H7 (cell line): ENCODE measurements around the gene NAT10. TPM values are rescaled to one million over a fixed set of nuclear protein-coding genes. Genes with fewer than 3 reads are reported as not detected.
"Not testable (repeated sequence)": the region's sequence is repeated elsewhere in the genome, so short reads cannot be mapped to it uniquely, and the experiment has no call there.

Experiments
- DNase-seq: peaks from one replicate; pipeline ENCODE4 v3.0.0; 2012
- H3K27me3 ChIP-seq: 2 replicates; pipeline ENCODE4 v1.6.0; 2011; ENCODE audit warnings: mild to moderate bottlenecking, low read length; ENCODE audit not compliant: control insufficient read depth, insufficient read depth
- H3K36me3 ChIP-seq: replicated peaks from 2 replicates; pipeline ENCODE4 v1.5.1; 2011; ENCODE audit warnings: low read length; ENCODE audit not compliant: control insufficient read depth, insufficient read depth
- H3K4me3 ChIP-seq: 2 replicates; pipeline ENCODE4 v1.5.1; 2011; ENCODE audit warnings: low read depth, mild to moderate bottlenecking, control low read depth, low read length, moderate library complexity; ENCODE audit not compliant: insufficient read depth
- total RNA-seq: library from RNA; depleted of rRNA; stranded (reverse); fragments of >200 nt; shearing (Covaris generic); gene quantifications from 2 replicates; pipeline ENCODE4 v1.2.3, GENCODE V29; 2014

The NAT10 gene
- total RNA-seq, 1 experiment from 2014 or later = 55.5 TPM

DNA sequence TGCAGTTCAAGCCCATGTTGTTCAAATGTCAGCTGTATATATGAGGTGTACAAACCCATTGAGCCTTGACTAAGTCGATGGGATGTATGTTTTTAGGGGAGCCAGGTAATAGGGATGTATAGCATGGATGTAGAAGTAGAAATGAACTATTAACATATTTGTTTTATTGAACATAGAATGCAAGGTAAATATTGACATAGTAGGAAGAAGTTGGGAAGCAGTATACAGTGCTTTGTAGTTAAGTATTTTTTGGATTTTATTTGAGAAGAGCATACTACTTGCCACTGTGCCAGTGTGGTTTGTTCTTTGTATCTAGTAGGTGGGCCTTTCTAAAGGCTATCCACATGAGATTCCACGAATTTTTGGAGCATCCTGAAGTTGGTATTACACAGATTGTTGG lies 20.8 kb upstream of the NAT10 start:
- Histone ChIP-seq H3K27me3 (no peaks in the 10 kb centered on the region), H3K4me3 (no peak overlapping the region), H3K36me3 (peaks cover 53% of the 10 kb centered on the region)
- DNase-seq = no peak

DNA sequence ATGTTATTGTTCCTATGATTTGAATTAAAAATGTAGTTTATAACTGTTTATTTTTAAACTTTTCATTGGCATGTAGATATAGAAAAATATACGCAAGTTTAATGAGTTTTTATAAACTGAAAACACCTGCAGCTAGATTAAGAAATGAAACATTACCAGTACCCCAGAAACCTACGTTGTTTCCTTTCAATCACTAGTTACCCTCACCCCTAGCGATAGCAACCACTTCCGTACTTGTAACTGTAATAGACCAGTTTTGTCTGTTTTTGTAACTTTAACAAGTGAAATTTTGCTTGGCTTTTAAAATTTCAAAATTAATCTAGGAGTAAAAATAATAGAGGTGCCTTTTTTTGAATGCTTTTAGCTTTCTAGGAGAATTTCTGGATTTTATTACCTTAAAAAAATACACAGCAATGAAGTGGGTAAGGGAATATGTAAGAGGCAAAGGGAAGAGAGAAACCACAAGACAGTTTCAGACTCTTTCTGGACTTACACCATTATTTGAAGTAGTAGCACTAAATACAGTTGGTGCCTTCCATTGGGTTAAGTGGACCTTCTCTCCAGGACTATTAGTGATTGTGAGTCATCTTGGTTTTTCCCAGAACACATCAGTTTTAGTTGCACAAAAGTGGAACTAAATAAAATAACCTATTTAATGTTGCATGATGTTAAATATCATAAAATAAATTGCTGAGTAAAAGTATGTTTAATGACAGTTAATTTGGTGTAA lies 18.7 kb upstream of the NAT10 start:
- no peak for DNase-seq
- H3K4me3 ChIP-seq = no peak overlapping the region
- no peaks in the 10 kb centered on the region for H3K27me3 ChIP-seq
- H3K36me3 ChIP-seq = peaks cover 58% of the 10 kb centered on the region

DNA sequence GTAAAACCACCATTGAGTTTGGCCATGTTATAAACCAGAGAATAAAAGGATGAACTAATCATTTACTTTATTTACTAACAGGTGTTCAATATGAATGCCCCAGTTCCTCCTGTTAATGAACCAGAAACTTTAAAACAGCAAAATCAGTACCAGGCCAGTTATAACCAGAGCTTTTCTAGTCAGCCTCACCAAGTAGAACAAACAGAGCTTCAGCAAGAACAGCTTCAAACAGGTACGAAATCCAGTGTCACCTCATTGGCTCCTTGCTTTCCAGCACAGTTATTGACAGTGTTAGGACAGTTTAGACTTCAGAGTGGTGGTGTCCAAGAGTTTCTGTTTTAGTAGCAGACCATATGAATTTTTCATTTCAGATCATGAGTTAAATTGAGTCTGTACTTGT lies 13.6 kb upstream of the NAT10 start:
- Histone ChIP-seq H3K36me3 (peaks cover 48% of the 10 kb centered on the region), H3K27me3 (no peaks in the 10 kb centered on the region), H3K4me3 (no peak overlapping the region)
- no peak for DNase-seq

DNA sequence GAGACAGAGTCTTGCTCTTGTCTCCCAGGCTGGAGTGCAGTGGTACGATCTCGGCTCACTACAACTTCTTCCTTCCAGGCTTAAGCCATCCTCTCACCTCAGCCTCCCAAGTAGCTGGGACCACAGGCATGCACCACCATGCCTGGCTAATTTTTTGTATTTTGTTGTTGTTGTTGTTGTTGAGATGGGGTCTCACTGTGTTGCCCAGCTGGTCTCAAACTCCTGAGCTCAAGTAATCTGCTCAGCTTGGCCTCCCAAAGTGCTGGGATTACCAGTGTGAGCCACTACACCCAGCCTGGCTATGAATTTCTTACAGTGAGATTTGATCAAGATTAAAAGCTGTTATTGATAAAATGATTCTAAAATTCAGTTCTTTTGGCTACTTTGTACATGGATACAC lies 10.5 kb upstream of the NAT10 start:
- peaks cover 54% of the 10 kb centered on the region for H3K36me3 ChIP-seq
- H3K4me3 ChIP-seq, H3K27me3 ChIP-seq, DNase-seq: not testable (repeated sequence)

DNA sequence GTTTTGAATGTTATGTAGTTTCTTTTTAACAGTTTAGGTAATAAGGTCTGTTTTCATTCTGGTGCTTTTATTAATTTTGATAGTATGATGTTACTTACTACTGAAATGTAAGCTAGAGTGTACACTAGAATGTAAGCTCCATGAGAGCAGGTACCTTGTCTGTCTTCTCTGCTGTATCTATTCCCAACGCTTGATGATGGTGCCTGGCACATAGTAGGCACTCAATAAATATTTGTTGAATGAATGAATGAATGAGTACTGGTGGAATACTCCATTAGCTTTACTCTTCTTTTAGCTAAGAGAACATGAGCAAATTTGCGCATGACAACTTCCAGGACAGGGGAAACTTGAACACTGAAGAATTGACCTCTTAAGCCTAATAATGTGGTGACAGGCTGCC lies 6.6 kb upstream of the NAT10 start:
- no peak for DNase-seq
- Histone ChIP-seq H3K27me3 (no peaks in the 10 kb centered on the region), H3K36me3 (peaks cover 31% of the 10 kb centered on the region), H3K4me3 (no peak overlapping the region)

DNA sequence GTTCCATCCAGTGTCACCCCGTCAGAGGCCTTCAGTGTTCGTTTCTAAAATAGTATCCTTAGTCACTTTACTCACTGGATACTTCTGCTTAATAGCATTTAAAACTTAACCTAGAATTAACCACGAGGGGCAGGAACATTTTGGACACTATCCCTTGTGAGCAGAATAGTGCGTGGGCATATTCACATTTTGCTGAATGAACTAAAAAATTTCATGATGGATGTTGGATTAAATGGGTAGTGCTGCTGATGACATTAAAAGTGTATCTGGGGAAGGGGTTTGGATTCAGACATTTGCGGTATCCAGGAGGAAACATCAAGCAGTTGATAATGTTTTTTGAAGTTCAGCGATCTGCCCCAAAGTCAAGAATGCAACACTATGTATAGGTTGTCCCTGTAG lies 750 bp upstream of the NAT10 start:
- H3K4me3 ChIP-seq = peak overlapping the region; percentile 72
- DNase-seq = no peak
- peaks cover 14% of the 10 kb centered on the region for H3K36me3 ChIP-seq
- H3K27me3 ChIP-seq = no peaks in the 10 kb centered on the region

DNA sequence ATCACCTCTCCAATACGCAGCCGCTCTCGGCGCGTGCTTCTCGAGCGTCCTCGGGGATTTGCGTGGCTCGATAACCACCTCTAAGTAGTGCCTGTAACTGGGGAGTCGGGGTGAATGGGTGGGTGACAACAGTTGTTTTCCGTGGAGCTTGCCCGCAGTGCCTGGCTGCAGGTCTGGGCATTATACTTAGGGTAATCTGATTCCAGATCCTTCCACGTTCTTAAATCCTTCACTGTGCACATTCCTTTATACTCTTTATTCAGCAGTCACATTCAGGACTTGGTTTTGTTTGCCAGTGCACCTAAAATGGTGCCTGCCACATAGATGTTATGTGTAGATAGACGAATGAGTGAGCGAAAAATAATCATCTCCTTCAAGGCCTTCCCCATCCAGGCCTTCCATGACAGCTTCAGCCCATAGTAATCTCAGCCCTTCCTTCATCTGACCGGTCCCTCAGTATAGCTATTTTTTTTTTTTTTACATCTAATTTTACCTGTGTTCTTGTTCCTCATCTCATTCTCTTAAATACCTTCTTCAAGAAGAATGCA lies 602 bp downstream of the NAT10 start:
- DNase-seq = no peak
- peaks cover 19% of the 10 kb centered on the region for H3K36me3 ChIP-seq

DNA sequence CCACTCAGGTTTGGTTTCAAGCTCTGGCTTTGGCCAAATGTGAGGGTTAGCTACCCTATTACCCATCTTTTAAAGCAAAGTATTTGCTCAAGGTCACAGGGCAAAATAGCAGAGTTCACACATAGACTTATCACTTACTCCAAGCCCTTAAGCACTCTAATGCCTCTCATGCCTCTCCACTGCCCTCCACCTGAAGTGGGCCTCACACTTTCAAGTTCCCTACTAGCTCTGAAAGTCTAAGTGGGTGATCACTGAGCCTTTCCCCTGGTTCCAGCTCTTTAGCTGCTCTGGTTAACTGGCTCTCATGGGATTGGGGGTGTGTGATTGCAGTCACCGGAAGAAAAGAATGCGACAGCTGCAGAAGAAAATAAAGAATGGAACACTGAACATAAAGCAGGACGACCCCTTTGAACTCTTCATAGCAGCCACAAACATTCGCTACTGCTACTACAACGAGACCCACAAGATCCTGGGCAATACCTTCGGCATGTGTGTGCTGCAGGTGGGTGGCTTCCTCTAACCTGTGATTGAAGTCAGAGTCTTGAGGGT lies 6.4 kb downstream of the NAT10 start:
- no peak for DNase-seq
- H3K4me3 ChIP-seq = no peak overlapping the region
- H3K36me3 ChIP-seq = peaks cover 47% of the 10 kb centered on the region
- H3K27me3 ChIP-seq = no peaks in the 10 kb centered on the region

More for the DNA sequence above, 602 bp downstream of the NAT10 start:
- no peaks in the 10 kb centered on the region for H3K27me3 ChIP-seq
- peak overlapping the region; percentile 72 for H3K4me3 ChIP-seq

DNA sequence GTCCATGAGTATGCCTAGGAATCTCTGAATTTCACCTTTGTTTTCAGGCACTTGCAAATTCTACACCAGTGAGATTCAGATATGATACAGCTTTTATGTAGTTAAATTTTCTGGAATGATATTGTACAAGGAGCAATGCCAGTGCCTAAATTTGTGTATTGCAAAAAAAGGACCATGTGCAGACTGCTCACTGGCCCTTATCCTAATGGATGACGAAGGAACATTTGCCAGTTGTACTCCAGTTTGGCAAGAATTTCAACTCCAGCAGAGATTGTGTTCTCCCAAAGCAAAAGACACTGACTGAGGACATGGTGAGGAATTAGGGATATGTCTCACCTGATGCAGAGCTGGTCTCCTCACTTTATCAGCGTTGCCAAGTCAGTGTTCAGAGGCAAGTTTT lies 8.6 kb downstream of the NAT10 start:
- Histone ChIP-seq H3K36me3 (peaks cover 55% of the 10 kb centered on the region), H3K27me3 (no peaks in the 10 kb centered on the region), H3K4me3 (no peak overlapping the region)
- DNase-seq = no peak

DNA sequence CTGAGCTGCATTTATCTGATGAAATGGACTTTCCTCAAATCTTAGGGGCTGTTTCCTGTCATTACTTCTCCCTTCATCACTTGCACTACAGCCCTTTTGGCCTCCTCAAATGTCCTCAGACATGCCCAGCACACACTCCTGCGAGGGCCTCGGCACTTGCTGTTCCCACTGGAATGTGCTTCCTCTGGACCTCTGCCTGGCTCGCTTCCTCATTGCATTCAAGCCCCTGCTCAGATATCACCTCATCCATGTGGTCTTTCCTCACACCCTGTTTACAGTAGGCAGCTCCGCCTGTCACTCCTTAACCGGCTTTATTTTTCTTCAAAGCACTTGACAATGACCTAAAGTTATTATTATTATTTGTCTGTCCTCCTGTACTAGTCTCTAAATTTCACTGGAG lies 9.0 kb downstream of the NAT10 start:
- Histone ChIP-seq H3K36me3 (peaks cover 55% of the 10 kb centered on the region), H3K27me3 (no peaks in the 10 kb centered on the region), H3K4me3 (no peak overlapping the region)
- DNase-seq = no peak

DNA sequence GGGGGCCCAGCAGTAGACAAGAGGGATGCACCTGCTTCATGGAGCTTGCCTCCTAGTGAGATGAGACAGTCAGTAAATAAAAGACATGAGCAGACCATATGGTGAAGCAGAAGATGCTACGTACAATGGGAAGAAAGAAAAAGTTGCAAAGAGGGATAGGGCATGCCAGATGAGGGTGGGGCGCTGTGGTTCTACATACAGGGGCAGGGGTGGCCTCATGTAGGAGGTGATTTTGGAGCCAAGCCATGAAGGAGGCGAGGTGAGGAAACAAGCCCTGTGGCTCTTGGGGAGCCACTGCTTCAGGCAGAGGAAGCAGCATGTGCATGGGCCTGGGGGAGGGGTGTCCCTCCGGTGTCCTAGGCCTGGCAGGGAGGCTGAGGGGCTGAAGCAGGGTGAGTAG lies 15.2 kb downstream of the NAT10 start:
- peaks cover 43% of the 10 kb centered on the region for H3K36me3 ChIP-seq
- no peak for DNase-seq
- no peaks in the 10 kb centered on the region for H3K27me3 ChIP-seq
- no peak overlapping the region for H3K4me3 ChIP-seq

DNA sequence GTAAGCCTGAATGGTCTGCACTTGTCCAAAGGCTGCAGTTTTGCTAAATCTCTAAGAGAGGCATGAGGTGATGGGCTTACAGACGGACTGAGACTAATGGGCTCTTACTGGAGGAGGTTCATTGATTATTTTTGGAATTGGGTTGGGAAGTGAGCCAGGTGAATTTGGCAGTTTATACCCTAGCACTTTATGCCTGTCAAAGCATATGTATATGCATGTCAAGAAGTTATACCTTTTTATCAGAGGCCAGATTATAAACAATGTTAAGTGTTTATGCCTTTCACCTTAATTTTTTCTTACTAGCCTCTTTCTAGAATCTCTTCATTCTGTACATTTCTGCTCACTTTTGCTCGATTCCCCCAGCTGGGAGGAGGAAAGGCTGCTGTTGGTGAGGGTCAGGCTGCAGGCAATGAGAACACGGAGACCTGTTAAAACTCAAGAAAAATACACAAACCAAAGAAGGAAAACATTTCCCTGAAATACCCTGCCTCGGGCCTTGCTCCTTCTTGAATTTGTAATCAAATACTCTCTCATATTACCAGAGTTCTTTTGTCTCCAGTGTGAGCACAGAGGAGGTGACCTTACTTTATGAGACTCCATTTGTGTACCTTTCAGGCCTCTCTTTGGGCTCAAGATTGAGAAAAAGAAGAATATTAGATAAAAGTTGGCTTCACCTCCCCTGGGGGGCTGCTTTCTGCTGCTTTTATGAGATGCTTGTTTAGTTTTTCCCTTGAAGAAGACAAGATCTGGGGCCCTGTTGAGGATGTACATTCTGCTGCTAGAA lies 19.6 kb downstream of the NAT10 start:
- H3K4me3 ChIP-seq = no peak overlapping the region
- DNase-seq = no peak
- no peaks in the 10 kb centered on the region for H3K27me3 ChIP-seq
- peaks cover 35% of the 10 kb centered on the region for H3K36me3 ChIP-seq

DNA sequence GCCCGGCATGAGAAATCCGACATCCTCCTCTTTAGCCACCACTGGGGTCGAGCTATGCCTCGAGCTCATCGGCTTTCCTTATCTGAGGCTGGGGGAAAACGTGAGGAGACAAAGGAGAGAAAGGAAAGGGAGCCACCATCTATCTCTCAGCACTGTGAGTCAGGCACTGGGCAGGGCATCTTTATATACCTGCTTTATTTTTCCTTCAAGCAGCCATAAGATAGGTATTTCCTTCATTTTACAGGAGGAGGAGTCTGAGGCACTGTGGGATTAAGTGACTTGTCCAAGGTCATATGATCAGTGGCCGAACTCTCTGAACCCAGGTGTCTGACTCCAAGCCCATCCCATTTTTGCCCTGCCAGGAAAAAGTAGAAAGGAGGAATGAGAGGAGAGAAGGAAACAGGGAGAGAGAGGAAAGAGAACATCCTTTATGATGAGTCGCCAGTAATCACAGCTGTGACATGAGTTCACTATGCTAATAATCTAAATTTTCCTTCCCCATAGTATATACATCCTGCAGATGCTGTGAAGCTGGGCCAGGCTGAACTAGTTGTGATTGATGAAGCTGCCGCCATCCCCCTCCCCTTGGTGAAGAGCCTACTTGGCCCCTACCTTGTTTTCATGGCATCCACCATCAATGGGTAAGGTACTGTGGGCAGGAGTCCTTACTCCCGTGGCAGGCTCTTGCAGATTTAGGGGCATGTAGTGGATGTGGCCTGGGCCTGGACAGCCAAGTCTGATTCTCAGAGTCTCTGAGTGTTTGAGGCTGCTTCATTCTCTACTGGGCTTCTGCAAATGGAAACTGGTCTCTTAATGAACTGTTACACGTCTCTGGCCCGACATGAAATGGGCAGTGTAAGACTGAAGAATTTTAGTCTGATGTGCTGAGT lies 21.8 kb downstream of the NAT10 start:
- H3K36me3 ChIP-seq = peaks cover 39% of the 10 kb centered on the region
- no peaks in the 10 kb centered on the region for H3K27me3 ChIP-seq
- DNase-seq = no peak
- no peak overlapping the region for H3K4me3 ChIP-seq

DNA sequence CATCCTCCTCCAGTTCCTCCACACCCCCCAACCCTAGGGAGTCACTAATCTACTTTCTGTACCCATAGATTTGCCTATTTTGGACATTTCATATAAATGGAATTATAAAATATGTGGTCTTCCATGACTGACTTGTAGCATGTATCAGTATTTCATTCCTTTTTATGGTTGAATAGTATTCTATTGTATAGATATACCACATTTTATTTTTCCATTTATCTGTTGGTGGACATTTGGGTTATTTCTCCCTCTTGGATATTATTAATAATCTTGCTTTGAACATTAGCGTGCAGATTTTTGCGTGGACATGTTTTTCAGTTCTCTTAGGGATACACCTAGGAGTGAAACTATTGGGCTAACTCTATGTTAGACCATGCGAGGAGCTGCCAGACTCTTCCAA lies 23.4 kb downstream of the NAT10 start:
- peaks cover 36% of the 10 kb centered on the region for H3K36me3 ChIP-seq
- no peak overlapping the region for H3K4me3 ChIP-seq
- H3K27me3 ChIP-seq = no peaks in the 10 kb centered on the region
- DNase-seq = no peak
